DMS79 (cell line): ENCODE data around the gene ZNF619.
"Not testable (repeated sequence)": the region's sequence is repeated elsewhere in the genome, so short reads cannot be mapped to it uniquely, and the experiment has no call there.

Experiments used
- DNase-seq: peaks from one replicate; lab custom pipeline; 2025; lab: John Stamatoyannopoulos, UW

Gene ZNF619

DNA sequence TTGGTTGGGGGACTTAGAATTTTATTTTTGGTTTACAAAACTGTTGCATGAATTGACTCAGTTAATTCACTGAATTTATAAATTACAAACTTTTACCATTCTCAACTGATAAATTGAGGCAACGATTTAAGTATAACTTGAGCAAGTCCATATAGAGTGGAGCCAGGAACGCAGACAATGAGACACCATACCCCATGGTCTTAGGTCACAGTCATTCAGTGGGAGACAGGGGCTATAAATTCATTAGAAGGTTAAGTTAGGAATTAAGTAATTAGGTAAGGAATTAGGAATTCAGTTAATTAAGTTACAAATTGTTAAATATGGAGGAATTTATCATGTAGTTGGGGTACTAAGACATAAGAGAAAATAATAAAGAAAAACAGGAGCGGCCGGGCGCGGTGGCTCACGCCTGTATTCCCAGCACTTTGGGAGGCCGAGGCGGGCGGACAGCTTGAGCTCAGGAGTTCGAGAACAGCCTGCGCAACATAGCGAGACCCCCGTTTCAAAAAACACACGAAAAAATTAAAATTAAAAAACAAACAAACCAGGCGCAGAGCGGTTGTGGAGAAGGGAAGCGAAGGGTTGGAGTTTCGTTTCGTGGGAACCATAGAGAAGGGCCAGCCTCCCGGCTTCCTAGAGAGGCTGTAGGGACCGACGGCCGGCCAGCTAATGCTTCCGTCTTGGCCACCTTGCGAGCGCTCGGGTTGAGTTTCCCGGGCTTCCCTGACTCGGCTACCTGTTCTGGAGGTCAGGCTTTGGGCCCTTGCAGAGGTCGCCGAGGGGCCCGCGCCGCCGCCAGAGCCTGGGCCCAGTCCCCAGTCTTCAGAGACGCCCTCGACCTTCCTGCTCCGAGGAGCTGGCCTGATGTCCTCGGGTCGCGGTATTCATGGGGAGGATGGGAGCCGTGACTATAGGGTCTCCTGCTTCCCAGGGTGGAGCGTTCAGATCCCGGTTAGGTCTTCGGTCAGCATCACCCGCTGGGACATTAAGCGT is at the start of gene ZNF619:
Gene ZNF619, plus strand, starts transcription at position 645 of the 993 bp plus-strand sequence. CDS start 858 bp downstream, outside the sequence.
- peak; percentile 20 for DNase-seq

DNA sequence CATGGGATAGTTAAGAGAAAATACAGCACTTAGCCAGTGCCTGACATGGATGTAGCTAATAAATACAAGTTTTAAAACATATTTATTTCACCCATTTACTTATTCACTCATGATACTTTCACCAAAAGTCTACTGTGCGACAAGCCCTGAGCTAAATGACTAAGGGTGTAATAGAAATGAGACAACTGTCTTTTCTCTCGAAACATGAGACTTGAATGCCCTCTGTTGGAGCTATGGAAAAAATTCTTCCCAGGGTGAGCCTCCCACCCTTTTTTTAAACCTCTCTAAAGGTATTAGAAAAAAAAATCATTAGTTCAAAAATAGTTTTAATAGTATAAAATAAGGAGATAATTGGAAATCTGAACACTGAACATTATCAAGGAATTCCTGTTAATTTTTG is 44.1 kb upstream of the ZNF619 start:
- no peak for DNase-seq

DNA sequence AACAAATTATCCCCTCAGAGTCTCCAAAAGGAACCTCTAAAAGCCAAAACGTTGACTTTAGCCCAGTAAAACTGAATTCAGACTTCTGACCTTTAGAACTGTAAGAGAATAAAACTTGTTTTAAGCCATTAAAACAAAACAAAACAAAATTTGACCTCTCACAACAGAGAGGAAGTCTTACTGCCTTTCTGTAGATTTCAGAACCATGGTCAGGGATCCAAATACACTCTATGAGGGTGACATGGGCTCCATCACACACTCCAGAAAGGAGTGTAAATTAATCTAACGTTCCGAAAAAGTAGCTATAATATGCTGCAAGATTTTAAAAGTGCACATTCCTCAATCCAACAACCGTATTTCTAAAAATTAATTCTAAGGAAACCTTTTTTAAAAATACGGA is 39.0 kb upstream of the ZNF619 start:
- no peak for DNase-seq

DNA sequence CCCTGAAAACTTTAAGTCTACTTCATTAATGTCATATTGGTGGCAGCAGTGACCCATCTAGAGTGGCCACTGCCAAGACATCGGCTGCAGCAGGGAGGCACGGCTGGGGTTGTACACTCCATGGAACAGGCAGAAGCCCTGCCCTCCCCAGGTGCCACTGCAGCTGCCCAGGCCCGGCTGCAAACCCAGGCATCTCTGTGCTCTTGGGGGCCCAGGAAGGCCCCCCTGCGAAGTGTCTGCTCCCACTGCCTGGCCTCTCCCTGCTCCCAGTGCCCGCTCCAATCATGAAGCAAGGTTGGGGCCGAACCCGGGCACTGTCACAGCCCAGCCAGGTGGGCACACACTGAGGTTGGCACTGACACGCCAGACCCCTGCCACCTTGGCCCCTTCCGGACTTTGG is 31.9 kb upstream of the ZNF619 start:
- no peak for DNase-seq

DNA sequence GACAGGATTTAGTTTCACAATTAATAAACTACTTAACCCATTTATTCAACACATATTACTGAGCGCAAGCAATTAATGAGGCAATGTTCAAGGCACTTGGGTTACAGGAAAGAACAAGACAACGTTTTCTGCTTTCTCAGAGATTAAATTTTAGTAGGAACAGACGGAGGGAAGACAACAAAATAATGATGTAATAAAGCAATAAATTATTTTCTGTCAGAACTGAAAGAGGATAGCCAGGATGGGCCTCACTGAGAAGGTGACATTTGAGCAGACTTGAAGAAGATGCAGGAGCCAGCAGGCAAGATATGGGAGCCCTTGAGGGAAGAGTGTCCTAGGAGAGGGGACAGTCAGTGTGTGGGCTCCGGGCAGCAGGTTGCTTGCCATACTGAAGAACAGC is 31.0 kb upstream of the ZNF619 start:
- no peak for DNase-seq

DNA sequence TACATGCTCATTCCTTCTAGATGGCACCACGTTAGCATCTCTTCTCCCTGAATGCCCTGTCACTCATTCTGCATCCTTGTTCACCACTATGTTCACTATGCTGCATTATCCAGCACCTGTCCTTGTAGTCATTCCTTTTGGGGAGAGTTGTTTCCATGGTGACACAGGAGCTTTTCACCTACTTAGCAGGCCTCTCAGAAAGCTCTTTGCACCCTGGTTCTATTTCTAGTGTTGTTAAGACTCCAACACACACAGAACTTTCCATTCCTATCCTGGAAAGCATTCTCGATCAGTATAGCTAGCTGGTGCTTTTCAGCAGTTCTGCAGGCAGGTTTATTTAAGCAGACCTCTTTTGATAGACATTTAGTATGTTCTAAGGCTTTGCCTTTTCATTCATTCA is 26.5 kb upstream of the ZNF619 start:
- DNase-seq: no peak

DNA sequence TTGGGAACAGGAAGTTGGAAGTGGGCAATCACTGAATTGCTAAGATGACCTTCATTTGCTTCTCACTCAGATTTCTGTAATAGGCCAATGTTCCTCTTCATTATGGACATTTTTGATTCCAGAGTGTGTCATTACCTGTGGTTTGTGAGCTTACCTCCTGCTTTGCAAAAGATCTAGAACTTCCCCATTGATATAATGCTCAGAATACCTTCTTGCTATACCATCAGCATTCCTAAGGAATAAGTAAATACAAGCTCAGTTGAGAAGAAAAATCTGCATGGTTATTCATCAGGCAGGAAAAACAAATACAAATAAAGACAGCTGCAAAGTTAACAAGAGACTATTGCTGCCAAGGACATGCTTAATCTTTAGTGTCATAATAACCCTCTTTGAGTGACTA is 25.4 kb upstream of the ZNF619 start:
- no peak for DNase-seq

DNA sequence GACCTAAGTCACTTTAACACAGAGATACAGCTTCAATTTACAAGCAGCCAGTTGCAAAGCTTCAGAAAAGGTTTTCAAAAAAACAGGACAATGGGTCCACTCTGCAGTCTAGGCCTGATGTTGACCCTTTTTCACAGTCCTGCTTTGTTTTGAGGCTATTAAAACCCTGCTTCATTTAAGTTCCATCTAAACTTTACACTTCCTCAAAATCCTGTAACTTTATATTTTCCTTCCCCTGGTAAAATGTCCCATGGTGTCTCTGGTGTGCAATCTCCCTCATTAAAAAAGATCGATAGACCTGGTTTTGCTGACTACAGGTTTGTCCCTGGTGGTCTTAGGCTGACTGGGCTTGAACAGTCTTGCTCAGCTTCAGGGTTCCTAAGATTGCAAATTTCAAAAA is 24.9 kb upstream of the ZNF619 start:
- no peak for DNase-seq

DNA sequence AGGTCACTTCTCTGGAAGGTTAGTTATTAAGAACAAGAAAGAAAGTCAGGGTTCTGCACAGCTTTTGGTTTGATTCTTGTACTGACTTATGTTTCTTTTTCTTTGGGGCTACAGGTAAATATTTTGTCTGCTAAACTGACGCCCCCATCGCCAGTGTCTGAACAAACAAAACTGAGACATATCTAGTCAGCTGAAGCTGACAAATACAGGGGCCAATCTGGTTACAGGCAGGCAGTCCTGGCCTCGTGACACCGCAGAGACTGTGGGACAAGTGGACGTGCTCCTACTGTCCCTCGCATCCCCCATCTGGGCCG is 24.4 kb upstream of the ZNF619 start:
- no peak for DNase-seq

DNA sequence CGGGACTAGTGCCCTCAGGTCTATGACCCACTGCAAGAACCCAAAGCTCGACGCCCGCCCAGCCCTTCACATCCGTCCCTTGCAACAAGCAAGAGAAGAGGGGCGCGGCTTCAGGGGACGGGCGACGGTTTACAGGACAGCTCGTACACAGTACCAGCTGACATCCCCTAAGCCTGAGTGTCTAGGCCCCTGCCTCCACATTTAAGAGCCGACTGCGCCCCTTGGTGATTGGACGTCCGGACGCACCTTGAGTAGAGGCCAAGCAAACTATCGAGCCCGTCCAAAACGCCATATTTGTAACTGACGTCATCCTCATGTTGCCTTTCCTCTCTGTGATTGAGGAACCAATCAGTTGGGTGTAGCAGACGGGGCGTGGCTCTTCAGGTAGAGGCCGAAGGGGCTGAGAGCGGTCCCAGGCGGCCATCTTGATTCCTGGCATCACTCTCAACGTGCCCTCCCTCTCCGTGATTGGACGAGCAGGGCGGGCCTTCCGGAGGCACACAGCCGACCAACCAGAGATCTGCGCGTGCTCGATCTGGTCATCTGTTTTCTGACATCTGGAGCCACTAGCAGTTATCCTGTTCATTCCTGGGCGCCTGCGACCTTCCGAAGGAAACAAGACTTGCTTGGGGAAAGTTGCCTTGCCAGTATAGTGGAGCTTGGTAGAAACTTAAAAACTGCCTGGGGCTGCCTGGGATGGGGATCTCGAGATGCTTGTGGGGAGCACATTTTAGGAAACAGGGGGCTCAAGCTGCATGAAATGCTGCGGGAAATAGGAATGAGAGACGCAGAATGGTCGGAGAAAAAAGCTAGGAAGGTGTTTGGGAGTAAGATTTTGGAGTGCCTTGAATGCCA is 23.8 kb upstream of the ZNF619 start:
- DNase-seq: peak; percentile 95

DNA sequence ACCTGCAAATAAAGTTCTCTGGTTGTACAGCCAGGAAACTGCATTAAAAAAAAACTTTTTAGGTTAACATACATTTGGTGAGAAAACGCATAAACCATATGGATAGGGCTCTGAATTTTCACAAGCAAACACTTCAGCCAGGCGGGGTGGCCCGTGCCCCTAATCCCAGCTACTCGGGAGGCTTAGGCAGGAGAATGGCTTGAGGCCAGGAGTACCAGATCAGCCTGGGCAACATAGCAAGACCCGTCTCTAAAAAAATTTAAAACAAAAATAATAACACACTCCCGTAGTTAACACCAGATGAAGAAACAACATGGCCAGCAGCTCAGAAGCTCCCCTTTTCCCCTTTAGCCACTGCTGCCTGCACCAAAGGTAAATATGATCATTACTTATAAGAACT is 23.0 kb upstream of the ZNF619 start:
- DNase-seq: no peak

DNA sequence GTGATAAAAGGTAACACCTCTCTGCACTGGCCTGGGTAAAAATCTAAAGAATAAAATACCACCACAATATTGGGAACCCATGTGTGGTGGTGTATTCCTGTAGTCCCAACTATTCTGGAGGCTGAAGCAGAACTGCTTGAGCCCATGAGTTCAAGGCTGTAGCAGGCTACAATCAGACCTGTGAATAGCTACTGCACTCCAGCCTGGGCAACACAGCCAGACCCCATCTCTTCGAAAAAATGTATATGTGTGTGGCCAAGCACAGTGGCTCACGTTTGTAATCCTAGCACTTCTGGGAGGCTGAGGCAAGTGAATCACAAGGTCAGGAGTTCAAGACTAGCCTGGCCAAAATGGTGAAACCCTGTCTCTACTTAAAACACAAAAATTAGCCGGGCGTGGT is 21.6 kb upstream of the ZNF619 start:
- DNase-seq: no peak

DNA sequence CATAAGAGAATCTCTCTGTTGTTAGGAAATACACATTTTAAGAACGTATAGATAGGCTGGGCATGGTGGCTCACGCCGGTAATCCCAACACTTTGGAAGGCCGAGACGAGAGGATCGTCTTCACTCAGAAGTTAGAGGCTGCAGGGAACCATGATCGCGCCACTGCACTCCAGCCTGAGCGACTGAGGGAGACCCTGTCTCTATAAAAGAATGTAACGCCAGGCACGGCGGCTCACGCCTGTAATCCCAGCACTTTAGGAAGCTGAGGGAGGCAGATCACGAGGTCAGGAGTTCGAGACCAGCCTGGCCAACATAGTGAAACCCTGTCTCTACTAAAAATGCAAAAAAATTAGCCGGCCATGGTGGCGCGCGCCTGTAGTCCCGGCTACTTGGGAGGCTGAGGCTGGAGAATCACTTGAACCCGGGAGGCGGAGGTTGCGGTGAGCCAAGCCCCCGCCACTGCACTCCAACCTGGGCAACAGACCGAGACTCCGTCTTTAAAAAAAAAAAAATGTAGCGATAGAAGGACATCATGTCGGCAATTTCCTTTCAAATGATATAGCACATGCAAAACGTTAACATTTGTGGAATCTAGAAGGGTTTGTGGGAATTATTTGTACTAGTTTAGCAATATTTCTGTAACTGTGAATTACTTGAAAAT is 20.5 kb upstream of the ZNF619 start:
- DNase-seq: no peak

DNA sequence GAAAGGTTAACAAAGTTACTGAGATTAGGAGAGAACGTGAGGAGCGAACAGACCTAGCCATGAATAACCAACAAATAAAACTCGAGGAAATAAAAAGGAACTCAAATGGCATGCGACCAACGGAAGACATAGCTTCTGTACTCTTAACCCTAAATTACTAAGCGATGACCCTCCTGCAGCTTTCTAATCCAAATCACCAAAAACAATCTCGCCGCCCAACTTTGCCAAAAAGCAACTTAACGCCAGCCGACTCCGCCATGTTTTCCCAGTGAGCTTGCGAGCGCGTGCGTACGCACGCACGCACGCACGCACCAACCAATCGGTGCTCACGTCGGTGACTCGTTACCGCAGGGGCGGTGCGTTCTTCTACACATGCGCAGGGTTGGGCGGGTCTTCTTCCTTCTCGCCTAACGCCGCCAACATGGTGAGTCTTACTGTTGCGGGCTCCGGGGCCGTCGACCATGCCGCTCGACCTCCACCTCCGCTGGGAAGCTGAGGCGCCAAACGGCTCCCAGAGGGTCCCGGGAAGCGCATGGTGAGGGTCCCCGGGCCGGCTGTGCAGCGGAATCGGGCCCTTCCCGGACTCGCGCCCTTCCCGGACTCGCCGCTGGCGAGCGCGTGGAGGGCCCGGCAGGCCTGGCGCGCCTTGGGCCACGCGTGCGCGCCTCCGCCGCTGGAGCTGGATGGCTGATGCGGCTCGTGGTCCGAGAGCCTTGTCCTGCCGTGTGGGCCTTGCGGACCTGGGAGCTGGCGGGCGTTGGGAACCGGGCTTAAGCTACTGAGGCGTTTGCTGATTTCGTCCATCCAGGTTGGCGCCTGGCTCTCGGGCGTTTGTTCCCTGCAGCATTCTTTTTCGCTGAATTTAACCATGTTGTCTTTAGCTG is 19.7 kb upstream of the ZNF619 start, which contains the start of gene RPL14:
Gene RPL14, plus strand, starts transcription at position 400 of the 884 bp plus-strand sequence. Its CDS starts 133 bp downstream, at position 533.
- DNase-seq: peak; percentile 70

DNA sequence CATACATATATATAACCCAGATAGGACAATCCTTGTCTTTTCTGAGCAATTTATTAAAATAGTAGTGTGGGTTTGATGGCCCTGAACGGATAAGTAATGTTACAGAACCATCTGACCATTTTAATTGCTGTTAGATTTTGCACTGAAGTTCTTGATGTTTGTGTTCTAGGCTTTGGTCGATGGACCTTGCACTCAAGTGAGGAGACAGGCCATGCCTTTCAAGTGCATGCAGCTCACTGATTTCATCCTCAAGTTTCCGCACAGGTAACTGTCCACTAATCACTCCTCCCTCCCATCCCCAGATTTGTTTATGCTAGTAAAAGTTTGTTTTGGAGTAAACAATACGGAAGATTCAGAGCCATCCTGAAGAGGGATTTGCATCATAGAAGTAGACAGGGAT is 18.4 kb upstream of the ZNF619 start:
- DNase-seq: no peak

DNA sequence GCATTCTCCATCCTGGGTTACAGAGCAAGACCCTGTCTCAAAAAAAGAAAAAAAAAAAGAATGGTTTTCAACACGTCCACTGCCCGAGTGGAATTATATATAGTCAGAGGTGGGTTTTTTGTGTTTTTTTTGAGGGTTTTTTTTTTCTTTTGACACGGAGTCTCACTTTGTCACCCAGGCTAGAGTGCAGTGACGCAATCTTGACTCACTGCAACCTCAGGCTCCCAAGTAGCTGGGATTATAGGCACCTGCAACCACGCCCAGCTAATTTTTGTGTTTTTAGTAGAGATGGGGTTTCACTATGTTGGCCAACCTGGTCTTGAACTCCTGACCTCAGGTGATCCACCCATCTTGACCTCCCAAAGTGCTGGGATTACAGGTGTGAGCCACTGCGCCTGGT is 16.4 kb upstream of the ZNF619 start:
- DNase-seq: not testable (repeated sequence)

DNA sequence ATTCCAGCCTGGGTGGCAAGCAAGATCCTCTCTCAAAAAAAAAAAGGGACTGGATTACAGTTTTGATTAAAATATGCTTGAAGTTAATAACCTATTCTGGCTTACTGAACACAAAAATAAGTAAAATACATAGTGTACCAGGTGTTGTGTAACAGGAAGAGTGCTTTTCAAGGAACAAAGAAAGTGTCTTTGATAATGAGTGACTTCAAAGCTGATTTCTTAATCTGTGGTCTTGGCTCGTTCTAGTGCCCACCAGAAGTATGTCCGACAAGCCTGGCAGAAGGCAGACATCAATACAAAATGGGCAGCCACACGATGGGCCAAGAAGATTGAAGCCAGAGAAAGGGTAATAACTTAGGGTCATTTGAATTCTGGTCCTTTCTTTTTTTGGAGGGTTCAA is 15.8 kb upstream of the ZNF619 start:
- DNase-seq: no peak

DNA sequence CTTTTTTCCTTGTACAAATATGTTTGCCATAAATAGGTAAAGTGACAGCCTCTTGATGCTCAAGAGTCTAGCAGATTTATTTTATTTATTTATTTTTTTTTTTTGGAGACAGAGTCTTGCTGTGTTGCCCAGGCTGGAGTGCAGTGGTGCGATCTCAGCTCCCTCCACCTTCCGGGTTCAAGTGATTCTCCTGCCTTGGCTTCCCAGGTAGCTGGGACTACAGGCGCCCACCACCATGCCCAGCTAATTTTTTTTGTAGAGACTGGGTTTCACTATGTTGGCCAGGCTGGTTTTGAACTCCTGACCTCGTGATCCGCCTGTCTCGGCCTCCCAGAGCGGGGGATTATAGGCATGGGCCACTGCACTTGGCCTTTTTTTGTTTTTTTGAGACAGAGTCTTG is 14.1 kb upstream of the ZNF619 start:
- not testable (repeated sequence) for DNase-seq

DNA sequence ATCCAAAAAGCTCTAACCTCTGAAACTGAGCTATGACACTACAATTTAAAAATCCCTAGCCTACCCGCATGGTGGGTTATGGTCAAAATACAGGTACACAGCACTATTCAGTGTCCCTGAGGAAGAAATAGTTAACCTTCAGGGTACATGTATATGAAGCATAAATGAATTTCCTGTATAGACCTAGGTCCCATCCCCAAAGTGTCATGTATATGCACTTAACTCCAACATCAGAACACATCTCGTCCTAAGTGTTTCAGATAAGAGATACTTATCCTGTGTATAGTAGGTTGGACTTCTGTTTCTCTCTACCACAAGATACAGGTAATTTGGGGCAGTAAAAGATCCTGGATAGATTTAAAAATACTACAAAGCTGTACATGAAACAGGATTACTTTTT is 13.3 kb upstream of the ZNF619 start:
- no peak for DNase-seq

DNA sequence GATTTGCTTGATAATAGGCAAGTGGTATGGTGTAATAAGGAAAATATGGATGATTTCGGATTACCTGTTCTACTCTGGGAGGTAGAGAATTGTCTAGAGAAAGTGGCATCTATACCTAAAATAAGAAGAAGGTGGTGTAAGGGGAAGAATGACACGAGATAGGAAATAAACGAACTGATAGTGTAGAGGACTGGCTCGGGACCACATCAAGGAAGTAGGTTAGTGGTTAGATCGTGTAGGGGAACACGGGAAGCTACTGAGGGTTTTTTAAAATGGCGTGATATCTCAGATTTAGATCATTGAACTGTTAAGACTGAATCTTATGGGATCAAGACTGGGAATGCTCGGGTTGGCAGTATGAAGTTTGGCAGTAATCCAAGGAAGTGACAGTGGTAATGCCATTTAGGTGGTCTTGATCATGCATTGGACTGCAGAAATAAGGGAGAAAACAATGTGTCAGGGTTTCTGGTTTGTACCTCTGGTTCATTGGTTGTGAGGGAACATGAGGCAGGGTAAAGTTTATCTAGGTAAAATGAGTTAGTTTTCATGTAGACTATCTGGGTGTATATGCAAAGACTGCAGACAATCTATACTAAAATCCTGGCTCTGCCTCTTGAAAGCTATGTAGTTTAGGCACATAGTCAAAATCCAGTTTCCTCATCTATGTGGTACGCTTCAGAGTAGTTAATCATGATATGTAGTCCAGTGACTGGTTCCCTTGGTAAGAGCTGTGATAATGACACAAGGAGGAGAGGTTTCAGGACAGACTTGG is 12.4 kb upstream of the ZNF619 start:
- no peak for DNase-seq

DNA sequence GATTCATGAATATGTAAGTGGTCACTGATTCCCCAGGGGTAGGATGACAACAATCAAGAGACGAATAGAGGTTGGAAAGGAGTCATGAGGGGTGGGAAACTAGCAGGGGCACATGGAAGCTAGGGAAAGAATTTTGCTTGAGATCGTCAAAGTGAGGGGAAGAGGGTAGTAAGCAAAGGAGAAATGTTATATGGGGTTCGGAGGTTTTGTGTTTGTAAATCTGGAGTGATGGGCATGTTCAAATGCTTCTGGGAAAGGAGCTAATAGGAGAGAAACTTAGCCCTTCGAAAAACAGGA is 11.9 kb upstream of the ZNF619 start:
- DNase-seq: no peak
